Activated CD8-positive, alpha-beta memory T cell treated with anti-CD3 and anti-CD28 coated beads, Interleukin-2, amount 50 U/mL, for 48 hours (primary cell): ENCODE results near the gene REEP2.
"Not testable (repeated sequence)": the region's sequence is repeated elsewhere in the genome, so short reads cannot be mapped to it uniquely, and the experiment has no call there.

Experiments
- DNase-seq: peaks from one replicate; pipeline ENCODE4 v3.0.0-alpha.2; 2020

The REEP2 gene, protein sequence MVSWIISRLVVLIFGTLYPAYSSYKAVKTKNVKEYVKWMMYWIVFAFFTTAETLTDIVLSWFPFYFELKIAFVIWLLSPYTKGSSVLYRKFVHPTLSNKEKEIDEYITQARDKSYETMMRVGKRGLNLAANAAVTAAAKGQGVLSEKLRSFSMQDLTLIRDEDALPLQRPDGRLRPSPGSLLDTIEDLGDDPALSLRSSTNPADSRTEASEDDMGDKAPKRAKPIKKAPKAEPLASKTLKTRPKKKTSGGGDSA

DNA sequence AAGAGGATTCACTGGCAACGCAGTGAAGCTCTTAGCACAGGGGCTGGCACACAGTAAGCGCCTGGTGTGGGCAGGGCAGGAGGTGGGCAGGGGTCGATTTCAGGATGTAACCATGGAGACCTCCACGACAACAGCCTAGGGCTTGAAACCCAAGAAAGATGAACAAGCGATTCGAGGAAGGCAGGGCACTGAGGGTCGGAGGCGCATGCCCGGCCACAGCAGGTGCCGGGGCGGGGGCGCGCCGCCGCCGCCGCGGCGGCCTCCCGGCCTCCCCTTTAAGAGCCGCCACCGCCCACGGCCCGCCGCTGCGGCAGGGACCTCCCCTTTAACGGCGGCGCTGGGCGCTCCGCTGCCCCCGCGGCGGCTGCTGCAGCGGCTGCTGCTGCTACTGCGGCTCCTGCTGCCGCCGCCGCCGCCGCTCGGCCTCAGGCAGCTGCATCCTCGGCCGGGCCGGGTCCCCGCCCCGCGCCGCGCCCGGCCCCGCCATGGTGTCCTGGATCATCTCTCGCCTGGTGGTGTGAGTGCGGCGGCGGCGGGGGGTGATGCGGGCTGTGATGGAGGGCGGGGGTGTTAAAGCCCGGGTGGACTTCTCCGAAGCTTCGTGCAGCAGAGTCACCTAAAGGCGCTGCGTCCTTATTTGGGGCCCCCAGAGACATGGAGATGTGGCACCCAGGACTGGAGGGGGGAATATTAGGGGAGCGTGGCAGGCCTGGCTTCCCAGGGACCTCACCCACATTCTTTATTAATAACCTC is at the start of gene REEP2:
Gene REEP2, plus strand, starts transcription at position 334 of the 753 bp plus-strand sequence. Its CDS starts 152 bp downstream, at position 486.
- DNase-seq = peak; percentile 88

DNA sequence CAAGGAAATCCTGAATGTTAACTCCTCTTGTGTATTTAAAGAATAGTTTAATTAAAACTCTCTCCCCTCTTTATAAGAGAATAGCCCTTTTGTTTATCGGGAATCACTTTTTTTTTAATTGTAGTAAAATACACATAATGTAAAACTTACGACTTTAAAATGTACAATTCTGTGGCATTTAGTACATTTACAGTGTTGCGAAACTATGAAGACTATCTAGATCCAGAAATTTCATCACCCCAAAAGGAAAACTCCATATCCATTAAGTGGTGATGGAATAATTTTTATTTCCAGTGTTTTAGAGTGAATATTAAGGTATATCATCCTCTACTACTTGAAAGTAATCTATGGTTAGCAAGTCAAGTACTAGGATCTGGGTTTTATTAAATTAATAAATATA is 49.5 kb upstream of the REEP2 start:
- DNase-seq = no peak

DNA sequence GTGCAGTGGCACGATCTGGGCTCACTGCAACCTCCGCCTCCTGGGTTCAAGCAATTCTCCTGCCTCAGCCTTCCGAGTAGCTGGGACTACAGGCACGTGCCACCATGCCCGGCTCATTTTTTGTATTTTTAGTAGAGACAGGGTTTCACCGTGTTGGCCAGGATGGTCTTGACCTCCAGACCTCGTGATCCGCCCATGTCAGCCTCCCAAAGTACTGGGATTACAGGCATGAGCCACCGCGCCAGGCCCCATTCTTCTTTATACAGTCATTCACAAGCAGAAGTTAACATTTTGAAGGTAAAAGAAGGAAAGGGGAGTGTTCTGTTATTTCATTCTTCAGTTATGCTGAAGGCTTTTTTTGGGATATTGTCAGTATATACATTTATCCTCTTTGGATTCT is 48.9 kb upstream of the REEP2 start:
- DNase-seq = not testable (repeated sequence)

DNA sequence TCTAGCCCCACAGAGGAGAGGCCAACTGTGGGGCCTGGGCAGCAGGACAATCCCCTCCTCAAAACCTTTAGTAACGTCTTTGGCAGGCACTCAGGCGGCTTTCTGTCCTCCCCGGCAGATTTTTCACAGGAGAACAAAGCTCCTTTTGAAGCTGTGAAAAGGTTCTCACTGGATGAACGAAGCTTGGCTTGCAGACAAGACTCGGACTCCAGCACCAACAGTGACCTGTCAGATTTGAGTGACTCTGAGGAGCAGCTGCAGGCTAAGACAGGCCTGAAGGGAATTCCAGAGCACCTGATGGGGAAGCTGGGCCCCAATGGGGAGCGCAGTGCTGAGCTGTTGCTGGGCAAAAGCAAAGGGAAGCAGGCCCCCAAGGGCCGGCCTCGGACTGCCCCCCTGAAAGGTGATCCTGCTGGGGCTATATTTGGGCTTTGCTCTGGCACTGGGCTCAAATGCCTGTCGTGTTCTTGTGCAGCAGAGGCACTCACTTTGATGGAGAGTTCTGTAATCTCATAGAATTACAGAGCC is 46.9 kb upstream of the REEP2 start:
- DNase-seq = no peak

DNA sequence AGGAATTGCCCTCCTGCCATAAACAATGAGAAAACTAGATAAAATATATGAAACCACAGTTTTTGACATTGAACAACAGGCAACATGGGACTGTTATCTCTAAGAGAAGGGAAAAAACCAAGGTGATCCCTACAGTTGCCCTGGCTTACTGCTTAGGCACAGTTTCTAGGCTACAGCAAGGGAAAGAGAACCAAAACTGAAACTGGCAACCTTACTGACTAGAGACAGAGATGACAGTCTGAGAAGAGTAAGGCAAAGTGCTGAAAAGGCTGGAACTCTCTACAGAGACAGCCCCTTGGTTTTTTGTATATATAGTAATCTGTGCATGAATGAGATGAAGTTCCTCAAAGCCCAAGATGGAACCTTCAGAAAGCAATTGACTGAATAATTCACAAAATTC is 36.2 kb upstream of the REEP2 start:
- no peak for DNase-seq

DNA sequence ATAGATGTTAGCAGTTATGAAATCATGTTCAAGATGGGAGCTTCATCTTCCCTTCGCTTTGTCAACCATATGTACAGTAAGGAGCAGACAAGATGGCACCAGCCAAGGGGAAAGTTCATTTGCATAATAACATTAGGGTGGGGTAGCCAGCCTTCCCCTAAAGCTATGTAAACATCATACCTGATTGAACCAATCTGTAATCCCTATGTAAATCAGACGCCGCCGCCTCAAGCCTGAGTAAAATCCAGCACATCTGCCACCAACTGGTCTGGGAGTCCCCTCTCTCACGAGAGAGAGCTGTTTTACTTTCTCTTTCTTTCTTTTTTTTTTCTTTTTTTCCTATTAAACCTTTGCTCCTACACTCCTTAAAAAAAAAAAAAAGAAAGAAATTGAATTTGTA is 30.8 kb upstream of the REEP2 start:
- DNase-seq = no peak

DNA sequence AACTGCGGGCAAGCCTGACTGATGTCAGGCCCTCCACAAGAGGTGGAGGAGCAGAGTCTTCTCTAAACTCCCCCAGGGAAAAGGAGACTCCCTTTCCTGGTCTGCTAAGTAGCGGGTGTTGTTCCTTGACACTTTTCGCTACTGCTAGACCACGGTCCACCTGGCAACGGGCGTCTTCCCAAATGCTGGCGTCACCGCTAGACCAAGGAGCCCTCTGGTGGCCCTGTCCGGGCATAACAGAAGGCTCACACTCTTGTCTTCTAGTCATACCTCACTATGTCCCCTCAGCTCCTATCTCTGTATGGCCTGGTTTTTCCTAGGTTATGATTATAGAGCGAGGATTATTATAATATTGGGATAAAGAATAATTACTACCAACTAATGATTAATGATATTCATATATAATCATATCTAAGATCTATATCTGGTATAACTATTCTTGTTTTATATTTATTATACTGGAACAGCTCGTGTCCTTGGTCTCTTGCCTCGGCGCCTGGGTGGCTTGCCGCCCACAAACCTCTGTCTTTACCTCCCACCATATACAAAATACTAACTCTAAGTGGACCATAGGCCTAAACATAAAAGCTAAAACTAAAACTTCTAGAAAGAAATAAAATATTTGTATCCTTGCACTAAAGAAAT is 27.7 kb upstream of the REEP2 start:
- DNase-seq = not testable (repeated sequence)

DNA sequence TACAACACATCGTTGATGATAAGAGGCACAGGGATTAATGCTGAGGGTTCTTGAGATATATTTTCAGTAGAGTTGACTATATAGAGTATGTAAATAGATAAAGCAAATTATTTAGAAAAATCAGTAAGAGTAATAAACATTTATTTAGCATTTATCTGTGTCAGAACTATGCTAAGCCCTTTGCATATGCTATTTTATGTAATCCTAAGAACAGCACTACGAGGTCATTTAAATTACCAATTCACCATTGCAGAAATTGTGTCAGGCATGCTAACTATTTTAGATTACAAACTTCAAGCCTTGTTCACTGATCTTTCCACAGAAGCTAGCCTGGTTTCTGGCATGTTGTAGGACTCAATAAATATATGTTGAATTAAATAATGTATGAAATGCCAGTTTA is 20.4 kb upstream of the REEP2 start:
- DNase-seq = no peak

DNA sequence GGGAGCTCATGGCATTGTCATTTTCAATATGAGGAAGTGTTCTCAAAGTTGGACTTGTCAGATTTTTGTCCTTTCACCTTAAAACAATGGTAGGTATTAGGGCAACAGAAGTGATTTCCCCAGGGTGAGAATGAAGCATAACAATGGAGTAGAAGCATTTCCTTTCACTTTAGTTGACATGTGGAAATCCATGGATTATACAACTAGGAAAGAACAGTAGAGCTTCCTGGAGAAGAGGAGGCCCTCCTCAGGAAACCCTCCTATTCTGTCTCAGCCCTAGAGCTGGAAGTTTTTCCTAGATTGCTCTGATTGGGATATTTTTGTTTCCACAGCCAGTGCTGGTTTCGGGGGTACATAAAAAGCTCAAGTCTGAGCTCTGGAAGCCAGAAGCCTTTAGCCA is 13.8 kb upstream of the REEP2 start:
- no peak for DNase-seq

DNA sequence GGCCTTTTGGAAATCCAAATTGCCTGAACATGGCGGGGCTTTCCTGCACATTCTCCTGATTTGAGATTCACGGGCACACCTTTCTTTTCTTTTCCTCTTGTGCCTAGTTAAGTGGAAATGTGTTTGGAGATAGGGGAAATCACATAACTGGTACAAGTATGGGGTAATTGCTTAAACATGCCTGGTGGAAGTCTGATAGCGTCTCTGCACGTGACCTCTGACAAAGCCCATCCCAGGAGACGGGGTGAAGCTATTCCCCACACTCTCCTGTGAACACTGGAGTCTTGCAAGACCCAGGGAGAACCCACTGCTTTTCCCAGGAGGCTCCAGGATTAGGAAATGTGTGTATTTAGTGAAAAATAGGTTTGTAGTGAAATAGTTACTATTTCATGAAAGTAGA is 2.9 kb upstream of the REEP2 start:
- no peak for DNase-seq

DNA sequence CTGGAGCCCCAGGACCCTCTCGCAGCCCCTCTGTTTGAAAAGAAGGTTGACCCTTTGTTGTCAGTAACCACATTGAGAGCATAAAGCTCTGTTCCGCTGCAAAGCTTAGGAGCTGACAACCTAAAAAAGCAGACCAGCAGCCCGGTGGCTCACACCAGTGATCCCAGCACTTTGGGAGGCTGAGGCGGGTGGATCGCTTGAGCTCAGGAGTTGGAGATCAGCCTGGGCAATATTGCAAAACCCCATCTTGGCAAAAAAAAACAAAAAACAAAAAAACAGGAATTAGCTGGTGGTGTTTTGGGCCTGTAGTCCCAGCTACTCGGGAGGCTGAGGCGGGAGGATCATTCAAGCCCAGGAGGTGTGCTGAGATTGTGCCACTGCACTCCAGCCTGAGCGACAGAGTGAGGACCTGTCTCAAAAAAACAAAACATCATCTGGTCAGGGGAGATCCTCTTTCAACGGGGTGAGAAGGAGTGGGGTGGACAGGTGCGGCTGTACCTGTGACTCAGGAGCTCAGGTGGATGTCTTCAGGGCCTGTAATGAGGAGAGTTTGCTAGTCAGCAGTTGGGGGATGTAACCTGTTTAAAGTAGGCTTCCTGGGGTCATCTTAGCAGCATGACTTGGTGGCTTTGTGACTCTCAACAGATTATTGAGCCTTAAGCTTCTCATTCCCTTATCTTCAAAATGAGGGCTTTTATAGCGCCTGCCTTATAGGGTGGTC is 694 bp upstream of the REEP2 start:
- DNase-seq = no peak

DNA sequence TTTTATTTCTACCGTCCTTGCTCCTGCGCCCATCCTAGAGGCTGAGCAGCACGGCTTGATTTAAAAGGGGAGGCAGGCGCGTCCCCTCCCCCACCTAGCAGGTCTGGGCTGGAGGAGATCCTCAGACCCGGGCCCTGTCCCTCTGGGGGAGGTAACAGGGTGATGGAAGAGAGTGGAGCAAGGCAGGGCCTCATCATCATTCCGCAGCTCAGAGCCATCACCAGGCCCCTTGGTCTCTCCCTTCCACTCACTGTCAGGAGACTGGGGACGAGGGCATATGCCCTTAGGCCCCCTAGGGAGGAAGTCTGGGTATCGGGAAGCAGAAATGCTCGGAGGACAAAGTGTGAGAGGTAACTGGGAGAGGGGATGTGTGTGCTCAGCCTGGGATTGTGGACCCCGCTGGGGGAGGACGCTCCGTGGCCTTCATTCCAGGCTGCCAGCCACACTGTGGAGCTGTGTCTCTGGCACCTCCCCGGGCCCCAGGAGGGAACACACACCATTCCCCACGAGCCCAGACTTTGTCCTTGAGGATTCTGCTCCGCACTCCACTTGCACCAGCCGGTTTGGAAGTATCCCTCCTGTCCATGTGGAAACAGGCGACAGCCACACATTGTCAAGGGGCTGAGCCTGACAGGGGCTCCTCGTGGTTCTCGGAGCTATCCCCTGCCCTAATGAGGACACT is 761 bp downstream of the REEP2 start:
- no peak for DNase-seq

DNA sequence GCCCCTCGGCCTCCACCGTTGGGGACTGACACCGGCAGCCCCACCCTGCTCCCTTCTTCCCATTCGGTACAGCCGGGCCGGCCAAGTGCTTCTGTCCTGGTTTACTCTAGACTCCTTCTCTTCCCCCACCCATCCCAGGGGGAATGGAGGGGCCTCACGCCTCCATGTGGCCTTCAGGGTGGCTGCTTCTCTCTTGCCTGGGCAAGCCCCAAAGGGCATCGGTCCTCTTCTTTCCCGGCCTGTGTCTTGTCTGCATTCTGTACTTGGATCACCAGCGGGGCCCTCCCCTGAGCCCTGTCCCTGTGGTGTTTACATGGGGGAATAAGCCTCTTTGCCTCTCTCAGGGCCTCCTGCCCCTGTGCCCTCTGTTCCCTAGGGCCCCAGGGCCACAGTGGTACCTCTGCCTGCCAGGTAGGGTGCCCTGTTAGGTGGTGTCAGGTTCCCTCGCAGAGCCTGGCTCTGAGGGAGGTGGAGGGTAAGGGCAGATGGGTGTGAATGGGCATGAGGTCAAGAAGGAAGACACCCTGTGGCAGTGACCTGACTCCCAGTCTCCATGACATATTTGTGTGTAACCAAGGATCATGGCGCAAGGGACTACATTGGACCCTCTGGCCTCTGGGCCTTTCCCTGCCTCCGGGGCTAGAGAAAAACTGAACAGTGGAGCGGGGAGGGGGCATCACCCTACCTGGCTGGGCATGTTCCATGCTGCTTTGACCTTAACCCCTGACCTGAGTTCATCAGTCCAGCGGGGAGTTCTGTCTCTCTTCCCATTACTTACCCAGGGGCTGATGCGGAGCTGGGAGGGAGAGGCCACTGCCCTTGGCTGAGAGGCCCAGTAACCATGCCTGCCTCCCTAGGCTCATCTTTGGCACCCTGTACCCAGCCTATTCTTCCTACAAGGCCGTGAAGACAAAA is 1.6 kb downstream of the REEP2 start:
- no peak for DNase-seq

DNA sequence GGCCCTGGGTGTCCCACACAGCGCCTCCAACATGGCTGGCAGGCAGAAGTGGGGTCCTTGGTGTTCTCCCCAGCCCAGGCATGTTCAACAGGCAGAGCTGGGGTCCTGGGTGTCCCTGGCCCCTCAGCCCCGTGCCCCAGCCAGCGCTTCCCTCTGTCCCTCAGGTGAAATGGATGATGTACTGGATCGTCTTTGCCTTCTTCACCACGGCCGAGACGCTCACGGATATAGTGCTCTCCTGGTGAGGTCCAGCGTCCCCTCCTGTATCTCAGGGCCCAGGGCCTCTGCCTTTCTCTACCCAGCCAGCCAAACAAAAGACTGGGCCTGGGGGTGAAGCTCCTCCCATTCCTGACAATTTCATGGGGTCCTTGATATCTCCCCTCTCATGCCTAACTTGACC is 2.4 kb downstream of the REEP2 start:
- no peak for DNase-seq

DNA sequence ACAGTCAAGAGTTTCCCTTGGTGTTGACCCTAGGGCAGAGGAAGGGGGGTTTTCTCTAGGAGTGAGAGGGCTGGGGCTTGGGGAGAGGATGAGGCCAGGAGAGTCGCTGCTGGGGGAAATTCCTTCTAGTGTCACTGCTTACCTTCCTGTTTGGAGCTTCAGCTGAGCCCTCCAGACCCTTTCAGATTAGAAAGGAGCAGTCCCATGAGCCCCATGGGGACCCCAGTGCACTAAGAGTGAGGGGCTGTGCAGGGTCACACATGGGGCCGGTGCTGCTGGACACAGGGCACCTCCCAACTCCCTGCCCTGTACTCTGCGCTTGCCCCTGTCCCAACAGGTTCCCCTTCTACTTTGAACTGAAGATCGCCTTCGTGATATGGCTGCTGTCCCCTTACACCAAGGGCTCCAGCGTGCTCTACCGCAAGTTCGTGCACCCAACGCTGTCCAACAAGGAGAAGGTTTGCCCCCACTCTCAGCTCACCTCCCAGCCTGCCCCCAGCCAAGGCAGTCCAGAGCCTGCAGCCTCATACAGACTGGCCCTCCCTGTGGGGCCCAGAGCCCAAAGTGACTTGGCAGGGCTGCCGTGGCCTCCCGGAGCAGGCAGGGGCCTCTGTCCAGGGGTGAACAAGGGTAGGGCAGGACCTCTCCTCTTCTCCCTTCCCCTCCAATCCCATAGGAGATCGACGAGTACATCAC is 5.4 kb downstream of the REEP2 start:
- DNase-seq = no peak

DNA sequence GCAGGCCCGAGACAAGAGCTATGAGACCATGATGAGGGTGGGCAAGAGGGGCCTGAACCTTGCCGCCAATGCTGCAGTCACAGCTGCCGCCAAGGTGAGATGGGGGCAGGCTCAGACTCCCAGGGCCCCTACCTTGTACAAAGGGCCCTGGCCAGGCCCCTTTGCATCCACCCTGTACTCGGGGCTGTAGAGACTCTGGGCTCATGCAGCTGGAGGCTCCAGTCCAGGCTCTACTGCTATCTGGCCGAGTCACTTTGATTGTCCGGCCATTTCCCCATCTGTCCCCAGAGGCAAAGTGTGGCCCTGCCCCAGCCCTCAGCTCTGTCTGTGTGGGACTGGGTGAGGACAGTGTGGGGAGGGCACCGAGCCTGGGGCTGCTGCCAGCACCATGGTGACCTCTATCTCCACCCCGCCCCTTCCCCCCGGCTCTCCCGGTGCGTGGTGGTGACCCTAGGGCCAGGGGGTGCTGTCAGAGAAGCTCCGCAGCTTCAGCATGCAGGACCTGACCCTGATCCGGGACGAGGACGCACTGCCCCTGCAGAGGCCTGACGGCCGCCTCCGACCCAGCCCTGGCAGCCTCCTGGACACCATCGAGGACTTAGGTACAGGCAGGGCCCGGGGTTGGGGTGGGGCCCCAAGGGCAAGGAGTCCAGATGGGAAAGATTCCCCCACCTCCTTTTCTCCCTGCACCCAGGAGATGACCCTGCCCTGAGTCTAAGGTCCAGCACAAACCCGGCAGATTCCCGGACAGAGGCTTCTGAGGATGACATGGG is 6.1 kb downstream of the REEP2 start:
- DNase-seq = no peak

DNA sequence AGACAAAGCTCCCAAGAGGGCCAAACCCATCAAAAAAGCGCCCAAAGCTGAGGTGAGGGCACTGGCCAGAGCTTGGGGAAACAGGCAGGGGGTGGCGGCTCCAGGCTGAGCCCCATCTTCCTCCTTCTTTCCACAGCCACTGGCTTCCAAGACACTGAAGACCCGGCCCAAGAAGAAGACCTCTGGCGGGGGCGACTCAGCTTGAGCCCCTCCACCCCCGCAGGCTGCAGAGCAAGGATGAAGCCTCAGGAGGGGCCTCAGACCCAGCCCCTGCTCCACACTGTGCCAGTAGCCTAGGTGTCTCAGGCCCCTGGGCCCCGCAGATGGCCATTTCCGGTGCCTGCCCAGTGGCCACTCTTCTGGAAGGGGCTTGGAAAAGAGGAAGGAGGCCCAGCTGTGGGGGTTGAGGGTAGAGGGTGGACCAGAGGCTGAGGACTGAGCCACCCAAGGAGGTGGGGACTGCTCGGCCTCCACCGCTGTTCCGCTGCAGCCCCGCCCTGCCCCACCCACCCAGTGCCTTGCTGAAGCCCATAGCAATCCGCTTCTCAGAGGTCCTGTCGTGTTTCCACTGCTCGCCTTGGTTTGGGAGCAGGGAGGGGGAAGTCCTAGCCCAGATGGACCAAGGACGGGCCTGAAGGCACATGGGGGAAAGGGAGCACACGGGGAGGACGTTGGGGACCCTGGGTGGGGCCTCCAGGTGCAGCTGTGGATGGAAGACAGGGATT is 6.9 kb downstream of the REEP2 start:
- no peak for DNase-seq

DNA sequence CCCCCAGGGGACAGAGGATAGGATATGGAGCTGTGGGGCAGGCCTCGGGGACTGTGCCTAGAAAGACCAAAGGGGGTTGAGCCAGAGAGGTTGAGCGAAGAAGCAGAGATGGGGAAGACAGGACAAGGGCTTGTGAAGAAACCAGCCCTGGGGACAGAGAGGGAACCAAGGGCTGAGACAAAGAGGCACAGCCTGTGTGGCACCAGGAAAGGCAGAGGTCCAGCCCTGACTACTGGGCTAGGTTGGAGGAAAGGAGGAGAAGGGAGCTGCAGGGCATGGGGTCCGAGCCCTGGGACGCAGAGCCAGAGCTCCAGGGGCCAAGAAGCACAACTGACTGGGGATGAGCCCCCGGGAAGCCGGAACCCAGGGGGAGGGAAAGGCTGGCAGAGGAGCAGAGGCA is 9.2 kb downstream of the REEP2 start:
- DNase-seq = no peak
